Stimulated activated CD8-positive, alpha-beta memory T cell treated with anti-CD3 and anti-CD28 coated beads, Interleukin-7, amount 100 ng/mL, for 1 hour (primary cell): ENCODE data around the gene LPAR5.

Experiments
- DNase-seq, 2 donors: peaks; one replicate each; pipeline ENCODE4 v3.0.0-alpha.2; 2020; ENCODE audit warnings: low read depth in 2 of 2

The LPAR5 gene

GRCh38 chr12:6635856-6636531 lies at the start of gene LPAR5:
Gene LPAR5, minus strand, starts transcription at chr12:6635959. Its CDS starts 14,711 bp downstream, at chr12:6621248.
- DNase-seq, result no peak

- no peak for DNase-seq
Observed at GRCh38 chr12:6684609-6685008, 48.9 kb upstream of the LPAR5 start.

- no peak for DNase-seq
Observed at GRCh38 chr12:6676962-6677361, 41.2 kb upstream of the LPAR5 start.

- no peak for DNase-seq
Observed at GRCh38 chr12:6672143-6672542, 36.4 kb upstream of the LPAR5 start.

- no peak for DNase-seq
Observed at GRCh38 chr12:6667559-6668210, 31.9 kb upstream of the LPAR5 start.

- no peak for DNase-seq
Observed at GRCh38 chr12:6666211-6666610, 30.5 kb upstream of the LPAR5 start.

GRCh38 chr12:6664902-6665301 lies 29.1 kb upstream of the LPAR5 start:
- no peak for DNase-seq

- peak; percentile 89 to 92 for DNase-seq
Observed at GRCh38 chr12:6662906-6663742, 27.4 kb upstream of the LPAR5 start, which contains the start of gene ING4. Gene ING4, minus strand, starts transcription at chr12:6663119. Its CDS starts 18 bp downstream, at chr12:6663101.

- DNase-seq, result no peak
Observed at GRCh38 chr12:6662602-6662905, 26.8 kb upstream of the LPAR5 start.

GRCh38 chr12:6653987-6654386 lies 18.2 kb upstream of the LPAR5 start:
- DNase-seq, result no peak

- no peak for DNase-seq
Observed at GRCh38 chr12:6653342-6653741, 17.6 kb upstream of the LPAR5 start.

- no peak for DNase-seq
Observed at GRCh38 chr12:6652391-6652790, 16.6 kb upstream of the LPAR5 start.

- DNase-seq, result no peak
Observed at GRCh38 chr12:6650832-6651231, 15.1 kb upstream of the LPAR5 start.

GRCh38 chr12:6647083-6647604 lies 11.4 kb upstream of the LPAR5 start, which contains the start of gene ACRBP:
Gene ACRBP, minus strand, starts transcription at chr12:6647432. Its CDS starts 66 bp downstream, at chr12:6647366.
- no peak for DNase-seq

- DNase-seq, result no peak
Observed at GRCh38 chr12:6646276-6647082, 10.7 kb upstream of the LPAR5 start.

- DNase-seq, result no peak
Observed at GRCh38 chr12:6644903-6645302, 9.1 kb upstream of the LPAR5 start.

- no peak for DNase-seq
Observed at GRCh38 chr12:6644257-6644596, 8.5 kb upstream of the LPAR5 start.

- no peak for DNase-seq
Observed at GRCh38 chr12:6643569-6644256, 8.0 kb upstream of the LPAR5 start.

GRCh38 chr12:6641131-6641530 lies 5.4 kb upstream of the LPAR5 start:
- DNase-seq, result no peak

GRCh38 chr12:6640497-6640896 lies 4.7 kb upstream of the LPAR5 start:
- no peak for DNase-seq
